Measurements from ENCODE around the gene RNASEH1. TPM values are rescaled to one million over a fixed set of nuclear protein-coding genes. Genes with fewer than 3 reads are reported as not detected.

The RNASEH1 gene
- total RNA-seq, 6 donors from 2014 or later, result 17.1 to 19.5 (median 18.0) TPM

DNA sequence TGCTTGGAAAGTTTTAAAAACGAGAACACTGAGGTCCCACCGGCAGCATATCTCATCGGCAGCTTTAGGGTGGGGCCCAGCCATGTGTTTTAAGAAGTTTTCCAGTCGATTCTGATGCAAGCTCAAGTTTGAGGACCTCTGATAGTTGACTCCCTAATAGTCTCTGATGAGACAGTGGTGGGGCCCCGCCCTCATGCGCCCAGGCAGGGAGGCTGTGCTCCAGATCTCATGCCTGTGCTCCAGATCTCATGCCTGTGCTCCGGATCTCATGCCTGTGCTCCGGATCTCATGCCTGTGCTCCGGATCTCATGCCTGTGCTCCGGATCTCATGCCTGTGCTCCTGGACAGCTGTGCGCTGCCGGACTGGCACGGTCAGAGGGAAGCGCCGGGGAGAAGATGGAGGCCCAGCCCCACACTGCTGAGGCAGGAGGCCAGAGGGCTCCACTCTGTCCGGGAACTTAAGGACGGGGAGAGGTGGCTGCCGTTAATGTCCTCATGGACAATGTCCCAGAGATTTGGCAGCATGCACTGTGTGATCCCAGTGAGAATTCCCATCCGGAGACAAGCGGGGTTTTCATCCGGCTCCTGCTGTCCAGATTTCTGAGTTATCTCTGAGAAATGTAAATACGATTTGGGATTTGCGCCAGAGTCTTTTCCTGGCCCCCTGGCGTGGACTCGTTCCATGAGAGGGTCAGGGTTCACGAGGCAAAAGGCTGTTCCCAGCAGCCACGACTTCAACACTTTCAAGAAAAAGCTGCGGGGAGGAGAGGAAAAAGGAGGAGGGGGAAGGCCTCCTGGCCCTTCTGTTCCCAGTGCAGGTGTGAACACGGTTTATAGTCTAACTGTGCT is 27.4 kb upstream of the RNASEH1 start:
- peak; percentile 41 to 43 for TF ChIP-seq POLR2AphosphoS5 (IDR thresholded peaks at IDR 0.05)
- peak in 1 of 4 donors; percentile 18 for TF ChIP-seq EP300 (IDR thresholded peaks at IDR 0.05)
- TF ChIP-seq POLR2A (IDR thresholded peaks at IDR 0.05), result no peak
- peaks cover 0 to 11% (median 4%) of the 10 kb centered on the region in 4 donors for H3K4me1 ChIP-seq
- H3K36me3 ChIP-seq, result peaks cover 6 to 38% (median 20%) of the 10 kb centered on the region in 4 donors
- ATAC-seq (ENCODE audit: low FRiP score in 2 of 2) (peak; percentile 85 to 89), DNase-seq (peak; percentile 27 to 81)
- H3K27ac ChIP-seq, result peak overlapping the region; percentile 52 to 82 (median 68)
- WGBS, 2 donors, result 35 to 61% methylated on average over 15 to 29 of the region's 29 CpGs
- H3K27me3 ChIP-seq, result no peaks in the 10 kb centered on the region
- peak overlapping the region in 2 of 4 donors; percentile 8 to 15 for H3K4me3 ChIP-seq
- H3K9me3 ChIP-seq, result no peaks in the 10 kb centered on the region

- Histone ChIP-seq H3K27ac (peak overlapping the region; percentile 52 to 82 (median 68)), H3K4me3 (no peak overlapping the region), H3K9me3 (no peaks in the 10 kb centered on the region), H3K4me1 (peaks cover 0 to 11% (median 4%) of the 10 kb centered on the region in 4 donors), H3K36me3 (peaks cover 12 to 46% (median 27%) of the 10 kb centered on the region in 4 donors), H3K27me3 (no peaks in the 10 kb centered on the region)
- 45 to 76% methylated on average over 4 of the region's 4 CpGs for WGBS, 2 donors
- ATAC-seq (ENCODE audit: low FRiP score in 2 of 2) (peak in 1 of 2 donors; percentile 17), DNase-seq (no peak)
- TF ChIP-seq POLR2AphosphoS5 (IDR thresholded peaks at IDR 0.05) (no peak), EP300 (IDR thresholded peaks at IDR 0.05) (no peak), CTCF (IDR thresholded peaks at IDR 0.05) (no peak)
Observed at GRCh38 chr2:3584608-3585260, 26.6 kb upstream of the RNASEH1 start.

DNA sequence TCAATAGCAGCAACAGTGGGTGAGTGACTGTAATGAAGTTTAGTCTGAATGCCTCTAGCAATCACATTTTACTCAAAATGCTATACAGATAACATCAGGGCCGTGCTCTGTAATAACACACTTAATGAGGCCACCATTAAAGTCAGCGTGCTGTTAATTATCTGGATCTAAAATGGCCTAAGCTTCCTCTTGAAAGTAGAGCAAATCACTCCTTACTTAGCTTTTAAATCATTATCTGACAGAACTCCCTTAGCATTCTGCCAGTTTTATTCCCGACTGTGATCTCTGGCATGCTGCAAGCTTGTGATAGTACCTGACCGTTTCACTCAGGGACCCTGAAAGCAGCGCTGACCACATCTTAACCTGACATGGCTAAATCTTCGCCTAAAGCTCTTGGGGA is 25.9 kb upstream of the RNASEH1 start:
- H3K4me1 ChIP-seq, result peaks cover 0 to 17% (median 4%) of the 10 kb centered on the region in 4 donors
- ATAC-seq (ENCODE audit: low FRiP score in 2 of 2), result no peak
- H3K27ac ChIP-seq, result peak overlapping the region in 3 of 4 donors; percentile 65 to 82 (median 72)
- DNase-seq, result no peak
- 87 to 89% methylated on average over 6 of the region's 6 CpGs for WGBS, 2 donors
- H3K27me3 ChIP-seq, result no peaks in the 10 kb centered on the region
- peaks cover 15 to 52% (median 33%) of the 10 kb centered on the region in 4 donors for H3K36me3 ChIP-seq
- H3K9me3 ChIP-seq, result no peaks in the 10 kb centered on the region
- no peak overlapping the region for H3K4me3 ChIP-seq
- TF ChIP-seq CTCF (IDR thresholded peaks at IDR 0.05) (no peak), POLR2AphosphoS5 (IDR thresholded peaks at IDR 0.05) (no peak), POLR2A (IDR thresholded peaks at IDR 0.05) (no peak), EP300 (IDR thresholded peaks at IDR 0.05) (no peak)

DNA sequence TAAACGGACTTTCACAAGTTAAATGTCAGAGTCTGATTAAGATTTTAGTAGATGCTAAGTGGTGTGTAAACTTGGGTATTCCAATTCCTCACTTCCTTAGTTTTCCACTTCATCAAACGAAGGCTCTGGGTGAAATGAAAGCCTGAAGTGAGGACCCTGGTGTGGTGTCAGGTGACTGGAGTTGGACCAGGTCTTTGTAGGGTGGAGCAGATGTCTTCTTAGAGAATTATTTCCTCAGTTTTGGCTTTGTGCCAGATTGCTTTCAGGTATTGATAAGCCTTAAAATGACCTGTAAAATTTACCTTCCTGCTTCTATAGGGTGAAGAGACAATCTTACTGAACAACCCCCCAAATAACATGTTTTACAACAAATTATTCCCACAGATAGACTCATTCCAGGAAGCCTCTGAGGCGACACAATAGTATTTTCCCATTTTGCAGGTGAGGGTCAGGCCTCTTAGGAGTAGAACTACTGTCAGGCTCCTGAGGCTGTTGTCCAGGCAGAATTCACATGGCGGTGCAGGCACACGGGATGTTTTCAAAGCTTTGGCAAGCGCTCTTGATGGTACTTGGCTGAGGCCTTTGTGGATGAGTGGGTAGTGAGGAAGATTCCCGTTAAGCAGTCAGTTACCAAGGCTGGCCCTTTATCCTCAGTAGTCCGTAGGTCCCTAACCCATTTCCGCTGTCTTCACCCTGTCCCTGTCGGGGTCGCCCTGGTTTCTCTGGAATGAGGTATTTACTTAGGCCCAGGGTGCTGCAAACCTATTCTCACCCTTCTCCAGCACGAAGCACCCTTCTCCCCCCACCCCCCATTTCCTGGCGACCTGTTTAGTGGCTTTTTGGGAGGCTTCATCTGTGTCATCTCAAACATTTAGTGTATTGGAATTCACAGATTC is 23.5 kb upstream of the RNASEH1 start:
- TF ChIP-seq EP300 (IDR thresholded peaks at IDR 0.05) (no peak), POLR2A (IDR thresholded peaks at IDR 0.05) (no peak), POLR2AphosphoS5 (IDR thresholded peaks at IDR 0.05) (no peak), CTCF (IDR thresholded peaks at IDR 0.05) (no peak)
- H3K36me3 ChIP-seq, result peaks cover 26 to 77% (median 47%) of the 10 kb centered on the region in 4 donors
- H3K9me3 ChIP-seq, result no peaks in the 10 kb centered on the region
- peaks cover 19 to 39% (median 24%) of the 10 kb centered on the region in 4 donors for H3K4me1 ChIP-seq
- no peak overlapping the region for H3K27ac ChIP-seq
- DNase-seq (no peak), ATAC-seq (ENCODE audit: low FRiP score in 2 of 2) (no peak)
- WGBS, 2 donors, result 82 to 86% methylated on average over 12 to 13 of the region's 13 CpGs
- H3K4me3 ChIP-seq, result no peak overlapping the region
- no peaks in the 10 kb centered on the region for H3K27me3 ChIP-seq
